ENCODE measurements around the gene CACNA1C. TPM values are rescaled to one million over a fixed set of nuclear protein-coding genes. Genes with fewer than 3 reads are reported as not detected.

Gene CACNA1C
- total RNA-seq, 2 donors from 2014 or later = 0.05 to 0.31 TPM

DNA sequence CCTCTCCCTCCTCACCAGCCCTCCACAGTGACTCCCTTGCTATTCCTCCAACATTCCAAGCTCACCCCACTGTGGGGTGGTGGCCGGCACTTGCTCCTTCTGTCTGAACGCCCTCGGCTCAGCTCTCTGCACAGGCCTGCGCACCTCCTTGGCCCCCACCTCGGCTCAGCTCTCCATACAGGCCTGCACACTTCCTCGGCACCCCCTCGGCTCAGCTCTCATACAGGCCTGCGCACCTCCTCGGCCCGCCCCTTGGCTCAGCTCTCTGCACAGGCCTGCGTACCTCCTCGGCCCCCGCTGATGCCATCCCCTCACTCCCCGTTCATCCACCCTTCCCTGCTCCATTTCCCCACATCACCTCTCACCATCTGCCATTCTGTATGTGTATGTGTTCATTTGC is 409.3 kb downstream of the CACNA1C start:
- H3K36me3 Mint-ChIP-seq = no peaks in the 10 kb centered on the region
- DNase-seq (ENCODE audit: low spot score in 2 of 2) (no peak), ATAC-seq (no peak)
- H3K9me3 Mint-ChIP-seq = no peaks in the 10 kb centered on the region
- H3K27ac Mint-ChIP-seq = no peak overlapping the region

GRCh38 chr12:2463719-2464118 is 410.9 kb downstream of the CACNA1C start:
- ATAC-seq = no peak
- no peak overlapping the region for H3K27ac Mint-ChIP-seq
- no peak for DNase-seq (ENCODE audit: low spot score in 2 of 2)
- no peaks in the 10 kb centered on the region for H3K36me3 Mint-ChIP-seq
- H3K9me3 Mint-ChIP-seq = no peaks in the 10 kb centered on the region

- DNase-seq (ENCODE audit: low spot score in 2 of 2) (no peak), ATAC-seq (no peak)
- Mint-ChIP-seq H3K9me3 (no peaks in the 10 kb centered on the region), H3K27ac (no peak overlapping the region), H3K36me3 (no peaks in the 10 kb centered on the region)
Measured at GRCh38 chr12:2465681-2466080, 412.9 kb downstream of the CACNA1C start.

DNA sequence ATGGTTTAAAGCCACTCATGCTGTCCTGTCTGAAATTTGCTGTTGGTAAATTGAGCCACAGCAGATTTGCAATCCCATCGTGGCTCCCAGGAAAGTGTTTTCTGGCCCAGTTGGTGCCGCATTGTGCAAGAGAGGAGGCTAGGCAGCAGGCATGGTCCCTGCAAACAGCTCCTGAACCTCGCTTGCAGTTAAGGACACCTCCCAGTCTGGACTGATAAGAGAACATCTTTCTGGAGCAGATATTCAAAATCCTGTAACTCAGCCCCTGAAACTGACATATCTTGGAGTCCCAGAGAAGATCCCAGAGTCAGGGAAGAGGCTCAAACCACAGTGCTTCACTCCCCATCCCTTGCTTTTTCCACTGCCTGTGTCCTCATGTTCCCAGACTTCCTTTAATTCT is 413.4 kb downstream of the CACNA1C start:
- ATAC-seq (no peak), DNase-seq (ENCODE audit: low spot score in 2 of 2) (no peak)
- Mint-ChIP-seq H3K27ac (no peak overlapping the region), H3K36me3 (no peaks in the 10 kb centered on the region), H3K9me3 (no peaks in the 10 kb centered on the region)

- peak in 1 of 2 donors; percentile 35 for DNase-seq (ENCODE audit: low spot score in 2 of 2)
- no peak for ATAC-seq
- H3K9me3 Mint-ChIP-seq = no peaks in the 10 kb centered on the region
- no peak overlapping the region for H3K27ac Mint-ChIP-seq
- no peaks in the 10 kb centered on the region for H3K36me3 Mint-ChIP-seq
Measured at GRCh38 chr12:2467447-2468195, 414.8 kb downstream of the CACNA1C start.

GRCh38 chr12:2475984-2476383 is 423.2 kb downstream of the CACNA1C start:
- no peaks in the 10 kb centered on the region for H3K9me3 Mint-ChIP-seq
- H3K27ac Mint-ChIP-seq = no peak overlapping the region
- ATAC-seq = no peak
- DNase-seq (ENCODE audit: low spot score in 2 of 2) = no peak
- no peaks in the 10 kb centered on the region for H3K36me3 Mint-ChIP-seq

DNA sequence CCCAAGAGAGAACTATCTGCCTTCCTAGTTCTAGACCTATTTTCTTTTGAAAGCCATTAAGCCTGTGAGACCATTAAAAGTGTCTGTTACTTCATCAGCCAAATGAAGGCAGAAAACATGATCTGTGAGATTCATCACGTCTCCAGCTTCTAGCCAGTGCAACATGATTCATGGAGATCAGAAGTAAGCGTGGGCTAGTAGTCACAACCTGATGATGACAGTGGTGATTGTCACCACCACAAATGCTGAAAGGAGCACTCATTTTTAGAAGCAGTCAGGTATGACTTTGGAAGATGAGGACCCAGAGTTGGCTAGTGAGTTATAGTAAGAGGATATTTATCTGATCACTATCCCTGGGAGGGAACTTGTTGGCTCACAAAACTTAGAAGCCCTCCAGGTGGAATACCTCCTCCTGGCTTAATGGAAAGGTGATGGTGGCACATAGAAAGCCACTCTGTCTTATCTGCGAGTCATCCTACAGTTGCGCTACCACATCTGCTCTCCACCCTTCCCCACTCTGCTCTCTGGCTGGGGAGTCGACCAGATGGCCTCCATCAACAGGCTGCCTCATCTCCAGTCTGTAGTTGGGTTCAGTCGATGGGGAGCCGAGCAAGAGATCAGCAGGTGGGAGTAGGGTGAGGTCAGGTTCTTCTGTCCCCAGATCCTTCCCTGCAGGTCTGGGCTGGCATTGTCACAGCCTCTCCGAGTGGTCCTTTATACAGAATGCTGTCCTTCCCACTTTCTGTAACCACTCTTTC is 424.4 kb downstream of the CACNA1C start:
- no peaks in the 10 kb centered on the region for H3K9me3 Mint-ChIP-seq

GRCh38 chr12:2479851-2480535 is 427.2 kb downstream of the CACNA1C start:
- ATAC-seq (no peak), DNase-seq (ENCODE audit: low spot score in 2 of 2) (no peak)
- H3K9me3 Mint-ChIP-seq = no peaks in the 10 kb centered on the region
- H3K36me3 Mint-ChIP-seq = no peaks in the 10 kb centered on the region
- no peak overlapping the region for H3K27ac Mint-ChIP-seq

More for the DNA sequence above, 424.4 kb downstream of the CACNA1C start:
- DNase-seq (ENCODE audit: low spot score in 2 of 2) (no peak), ATAC-seq (peak; percentile 62 to 92)
- Mint-ChIP-seq H3K27ac (no peak overlapping the region), H3K36me3 (no peaks in the 10 kb centered on the region)

DNA sequence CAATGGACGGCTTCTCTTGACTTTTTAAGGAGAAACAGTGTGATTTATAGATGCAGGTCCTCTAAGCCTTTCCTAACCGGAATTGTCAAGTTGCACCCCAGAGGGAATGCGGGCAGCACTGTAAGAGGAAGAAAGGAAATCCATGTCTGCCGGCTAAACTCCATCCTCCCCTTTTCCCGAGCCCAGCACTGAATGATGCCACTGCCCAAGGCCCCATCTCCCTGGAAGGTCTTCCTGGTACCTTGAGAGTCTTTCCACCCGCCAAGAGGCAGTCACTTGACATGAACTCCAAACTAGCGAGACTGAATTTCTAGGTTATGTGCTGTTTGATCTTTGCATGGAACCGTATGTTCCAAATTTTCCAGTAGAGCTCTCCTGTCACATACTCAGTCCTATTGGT is 428.6 kb downstream of the CACNA1C start:
- ATAC-seq = no peak
- Mint-ChIP-seq H3K36me3 (no peaks in the 10 kb centered on the region), H3K9me3 (no peaks in the 10 kb centered on the region), H3K27ac (no peak overlapping the region)
- DNase-seq (ENCODE audit: low spot score in 2 of 2) = no peak

DNA sequence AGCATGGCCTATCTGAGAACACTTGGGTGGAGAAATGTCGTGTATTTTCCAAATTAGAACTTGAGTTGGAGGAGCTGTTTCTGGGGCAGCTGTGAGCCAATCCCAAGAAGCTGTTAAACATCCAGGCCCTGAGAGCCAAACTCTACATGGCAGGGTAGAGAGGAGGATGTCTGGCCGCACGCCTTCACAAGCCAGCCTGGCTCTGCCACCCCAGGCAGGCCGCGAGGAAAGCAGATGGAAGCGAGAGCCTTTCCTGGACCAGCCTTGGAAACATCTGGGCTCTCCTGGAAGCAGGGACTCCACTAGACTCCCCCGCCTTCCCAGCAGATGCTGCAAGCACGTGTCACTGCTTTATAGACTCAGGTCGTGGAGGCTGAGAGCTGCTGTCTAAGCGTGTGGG is 429.2 kb downstream of the CACNA1C start:
- no peak overlapping the region for H3K27ac Mint-ChIP-seq
- no peaks in the 10 kb centered on the region for H3K9me3 Mint-ChIP-seq
- ATAC-seq (no peak), DNase-seq (ENCODE audit: low spot score in 2 of 2) (no peak)
- H3K36me3 Mint-ChIP-seq = no peaks in the 10 kb centered on the region

GRCh38 chr12:2482938-2483660 is 430.3 kb downstream of the CACNA1C start:
- H3K27ac Mint-ChIP-seq = peak overlapping the region in 1 of 2 donors; percentile 34
- DNase-seq (ENCODE audit: low spot score in 2 of 2) (no peak), ATAC-seq (no peak)
- no peaks in the 10 kb centered on the region for H3K36me3 Mint-ChIP-seq
- H3K9me3 Mint-ChIP-seq = no peaks in the 10 kb centered on the region

GRCh38 chr12:2483713-2484112 is 430.9 kb downstream of the CACNA1C start:
- DNase-seq (ENCODE audit: low spot score in 2 of 2) (no peak), ATAC-seq (no peak)
- no peaks in the 10 kb centered on the region for H3K9me3 Mint-ChIP-seq
- H3K36me3 Mint-ChIP-seq = no peaks in the 10 kb centered on the region
- no peak overlapping the region for H3K27ac Mint-ChIP-seq

GRCh38 chr12:2484141-2484776 is 431.5 kb downstream of the CACNA1C start:
- Mint-ChIP-seq H3K9me3 (no peaks in the 10 kb centered on the region), H3K36me3 (no peaks in the 10 kb centered on the region), H3K27ac (no peak overlapping the region)
- DNase-seq (ENCODE audit: low spot score in 2 of 2) = no peak
- ATAC-seq = no peak

DNA sequence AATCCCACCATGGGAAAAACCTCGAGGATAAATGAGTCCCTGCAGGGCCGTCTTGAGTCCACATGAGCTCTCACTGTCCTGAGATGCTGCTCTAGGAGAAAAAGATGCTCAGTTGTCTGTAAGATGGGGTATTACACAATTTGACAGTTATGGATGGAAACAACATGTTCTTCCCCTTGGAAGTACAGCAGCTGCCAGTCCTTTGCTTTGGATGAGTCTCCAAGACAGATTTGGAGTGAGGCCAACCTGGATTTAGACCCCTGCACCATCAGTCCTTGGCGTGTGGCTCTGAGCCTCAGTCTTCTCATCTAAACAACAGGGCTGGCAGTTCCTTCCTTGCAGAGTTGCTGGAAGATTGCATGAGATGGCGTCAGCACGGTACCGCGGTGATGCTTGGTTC is 432.9 kb downstream of the CACNA1C start:
- ATAC-seq (no peak), DNase-seq (ENCODE audit: low spot score in 2 of 2) (no peak)
- no peak overlapping the region for H3K27ac Mint-ChIP-seq
- no peaks in the 10 kb centered on the region for H3K9me3 Mint-ChIP-seq
- no peaks in the 10 kb centered on the region for H3K36me3 Mint-ChIP-seq

- no peak overlapping the region for H3K27ac Mint-ChIP-seq
- DNase-seq (ENCODE audit: low spot score in 2 of 2) (no peak), ATAC-seq (no peak)
- no peaks in the 10 kb centered on the region for H3K36me3 Mint-ChIP-seq
- H3K9me3 Mint-ChIP-seq = no peaks in the 10 kb centered on the region
Measured at GRCh38 chr12:2486796-2487195, 434.0 kb downstream of the CACNA1C start.

DNA sequence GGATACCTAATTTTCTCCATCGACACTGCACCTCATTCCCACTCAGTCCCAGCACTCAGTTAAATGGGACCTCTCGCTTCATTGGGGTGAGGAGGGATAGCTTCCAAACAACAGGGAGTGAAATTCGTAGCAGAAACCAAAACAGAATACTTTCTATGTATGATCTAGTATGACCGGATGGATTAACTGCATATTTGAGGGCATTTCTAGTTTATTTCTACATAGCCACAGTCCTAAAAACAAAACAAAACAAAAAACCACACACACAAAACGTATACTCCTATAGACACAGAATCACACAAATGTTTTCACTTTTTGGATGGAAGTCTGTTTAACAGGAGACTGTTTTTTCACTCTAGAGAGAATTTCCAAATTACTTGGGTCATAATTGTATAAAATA is 434.5 kb downstream of the CACNA1C start:
- ATAC-seq (no peak), DNase-seq (ENCODE audit: low spot score in 2 of 2) (no peak)
- H3K27ac Mint-ChIP-seq = no peak overlapping the region
- no peaks in the 10 kb centered on the region for H3K9me3 Mint-ChIP-seq
- H3K36me3 Mint-ChIP-seq = no peaks in the 10 kb centered on the region

Data from activated naive CD4-positive, alpha-beta T cell treated with anti-CD3 and anti-CD28 coated beads, Interleukin-2, amount 50 U/mL, for 72 hours (primary cell).